Measurements from ENCODE around the gene SLC6A19.
"Not testable (repeated sequence)": the region's sequence is repeated elsewhere in the genome, so short reads cannot be mapped to it uniquely, and the experiment has no call there.

SLC6A19 gene

GRCh38 chr5:1259806-1260480, 58.5 kb downstream of the SLC6A19 start:
- TF ChIP-seq ZNF274 (IDR thresholded peaks at IDR 0.05; ENCODE audit: low read depth, low read length): no peak
- H3K4me3 ChIP-seq (ENCODE audit: low read length): no peak overlapping the region

GRCh38 chr5:1261643-1262042, 60.2 kb downstream of the SLC6A19 start:
- H3K4me3 ChIP-seq (ENCODE audit: low read length): no peak overlapping the region
- no peak for TF ChIP-seq ZNF274 (IDR thresholded peaks at IDR 0.05; ENCODE audit: low read depth, low read length)

GRCh38 chr5:1262381-1262780, 61.0 kb downstream of the SLC6A19 start:
- TF ChIP-seq ZNF274 (IDR thresholded peaks at IDR 0.05; ENCODE audit: low read depth, low read length): no peak
- H3K4me3 ChIP-seq (ENCODE audit: low read length): no peak overlapping the region

- no peak for TF ChIP-seq ZNF274 (IDR thresholded peaks at IDR 0.05; ENCODE audit: low read depth, low read length)
- H3K4me3 ChIP-seq (ENCODE audit: low read length): no peak overlapping the region
These were observed 62.8 kb downstream of the SLC6A19 start for GRCh38 chr5:1264211-1264610.

GRCh38 chr5:1265026-1265425, 63.6 kb downstream of the SLC6A19 start:
- TF ChIP-seq ZNF274 (IDR thresholded peaks at IDR 0.05; ENCODE audit: low read depth, low read length): no peak
- H3K4me3 ChIP-seq (ENCODE audit: low read length): no peak overlapping the region

- no peak overlapping the region for H3K4me3 ChIP-seq (ENCODE audit: low read length)
- no peak for TF ChIP-seq ZNF274 (IDR thresholded peaks at IDR 0.05; ENCODE audit: low read depth, low read length)
These were observed 64.4 kb downstream of the SLC6A19 start for GRCh38 chr5:1265461-1266455.

GRCh38 chr5:1266791-1267190, 65.4 kb downstream of the SLC6A19 start:
- no peak overlapping the region for H3K4me3 ChIP-seq (ENCODE audit: low read length)

GRCh38 chr5:1267464-1267863, 66.1 kb downstream of the SLC6A19 start:
- H3K4me3 ChIP-seq (ENCODE audit: low read length): not testable (repeated sequence)

More at GRCh38 chr5:1266791-1267190, 65.4 kb downstream of the SLC6A19 start:
- no peak for TF ChIP-seq ZNF274 (IDR thresholded peaks at IDR 0.05; ENCODE audit: low read depth, low read length)

- H3K4me3 ChIP-seq (ENCODE audit: low read length): no peak overlapping the region
- no peak for TF ChIP-seq ZNF274 (IDR thresholded peaks at IDR 0.05; ENCODE audit: low read depth, low read length)
These were observed 66.7 kb downstream of the SLC6A19 start for GRCh38 chr5:1268056-1268455.

- no peak for TF ChIP-seq ZNF274 (IDR thresholded peaks at IDR 0.05; ENCODE audit: low read depth, low read length)
- H3K4me3 ChIP-seq (ENCODE audit: low read length): no peak overlapping the region
These were observed 67.3 kb downstream of the SLC6A19 start for GRCh38 chr5:1268666-1269065.

GRCh38 chr5:1270426-1270825, 69.0 kb downstream of the SLC6A19 start:
- TF ChIP-seq ZNF274 (IDR thresholded peaks at IDR 0.05; ENCODE audit: low read depth, low read length): no peak
- no peak overlapping the region for H3K4me3 ChIP-seq (ENCODE audit: low read length)

- no peak for TF ChIP-seq ZNF274 (IDR thresholded peaks at IDR 0.05; ENCODE audit: low read depth, low read length)
- no peak overlapping the region for H3K4me3 ChIP-seq (ENCODE audit: low read length)
These were observed 69.8 kb downstream of the SLC6A19 start for GRCh38 chr5:1270933-1271914.

- TF ChIP-seq ZNF274 (IDR thresholded peaks at IDR 0.05; ENCODE audit: low read depth, low read length): no peak
These were observed 70.8 kb downstream of the SLC6A19 start for GRCh38 chr5:1272201-1272600.

GRCh38 chr5:1273745-1274144, 72.3 kb downstream of the SLC6A19 start:
- no peak for TF ChIP-seq ZNF274 (IDR thresholded peaks at IDR 0.05; ENCODE audit: low read depth, low read length)
- H3K4me3 ChIP-seq (ENCODE audit: low read length): no peak overlapping the region

More at GRCh38 chr5:1272201-1272600, 70.8 kb downstream of the SLC6A19 start:
- H3K4me3 ChIP-seq (ENCODE audit: low read length): no peak overlapping the region

All from GM08714 (cell line).